ENCODE data around the gene TICRR.
A peak's percentile ranks its signal among the peaks of the same experiment; 100 is the strongest.
"Not testable (repeated sequence)": the region's sequence is repeated elsewhere in the genome, so short reads cannot be mapped to it uniquely, and the experiment has no call there.

Gene TICRR

GRCh38 chr15:89575146-89575655 lies at the start of gene TICRR:
Gene TICRR (plus strand): TSS chr15:89575469. CDS start chr15:89575587, 118 bp downstream.
- DNase-seq, result peak; percentile 93

GRCh38 chr15:89526181-89526580 lies 49.1 kb upstream of the TICRR start:
- no peak for DNase-seq

GRCh38 chr15:89526601-89527441 lies 48.4 kb upstream of the TICRR start:
- DNase-seq, result no peak

DNA sequence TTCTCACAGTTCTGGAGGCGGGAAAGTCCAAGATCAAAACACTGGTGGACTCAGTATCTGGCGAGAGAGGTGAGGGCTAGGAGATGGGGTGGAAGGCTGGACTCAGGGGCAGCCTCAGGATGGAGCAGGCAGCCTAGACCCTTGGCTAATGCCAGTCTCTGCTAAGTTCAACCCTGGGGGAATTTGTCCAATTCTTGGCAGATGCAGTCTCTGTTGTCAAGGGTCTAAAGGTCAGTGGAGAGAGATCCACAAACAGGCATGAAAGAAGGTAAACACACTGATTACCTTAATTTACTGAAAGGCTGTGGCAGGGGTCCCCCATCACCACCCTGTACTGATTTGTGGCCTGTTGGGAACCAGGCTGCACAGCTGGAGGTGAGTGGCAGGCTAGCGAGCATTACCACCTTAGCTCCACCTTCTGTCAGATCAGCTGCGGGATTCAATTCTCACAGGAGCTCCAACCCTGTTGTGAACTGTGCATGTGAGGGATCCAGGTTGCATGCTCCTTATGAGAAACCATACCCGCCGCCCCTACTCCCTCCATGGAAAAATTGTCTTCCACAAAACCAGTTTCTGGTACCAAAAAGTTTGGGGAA lies 46.4 kb upstream of the TICRR start:
- no peak for DNase-seq

- DNase-seq, result no peak
Measured at GRCh38 chr15:89530976-89531375, 44.3 kb upstream of the TICRR start.

DNA sequence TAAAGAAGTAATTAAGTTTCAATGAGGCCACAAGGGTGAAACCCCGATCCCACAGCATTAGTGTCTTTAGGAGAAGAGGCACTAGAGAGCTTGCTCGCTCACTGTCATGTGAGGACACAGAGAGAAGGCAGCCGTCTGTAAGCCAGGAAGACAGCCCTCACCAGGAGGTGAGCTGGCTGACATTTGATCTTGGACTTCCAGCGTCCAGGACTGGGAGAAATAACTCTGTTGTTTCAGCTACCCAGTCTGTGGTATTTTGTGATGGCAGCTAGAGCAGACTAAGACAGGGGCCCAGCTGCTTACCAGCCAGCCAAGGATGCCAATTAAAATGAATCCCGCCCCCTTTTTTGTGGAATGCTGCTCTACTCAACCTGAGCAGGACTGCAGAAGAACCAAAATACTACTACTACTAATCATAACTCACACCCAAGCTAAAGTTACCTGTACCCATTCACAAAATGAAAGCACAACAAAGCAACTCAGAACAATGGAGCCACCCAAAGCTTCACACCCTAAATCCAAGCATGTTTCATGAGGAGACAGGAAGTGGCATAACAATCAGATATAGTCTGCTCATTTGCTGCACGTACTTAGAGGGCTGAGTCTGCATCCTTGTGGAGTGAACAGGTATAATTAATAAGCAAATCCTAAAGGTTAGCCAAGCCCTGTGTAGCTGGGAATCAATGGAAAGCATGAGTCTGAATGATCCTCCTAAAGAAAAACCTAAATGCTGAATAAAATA lies 43.3 kb upstream of the TICRR start:
- DNase-seq, result no peak

DNA sequence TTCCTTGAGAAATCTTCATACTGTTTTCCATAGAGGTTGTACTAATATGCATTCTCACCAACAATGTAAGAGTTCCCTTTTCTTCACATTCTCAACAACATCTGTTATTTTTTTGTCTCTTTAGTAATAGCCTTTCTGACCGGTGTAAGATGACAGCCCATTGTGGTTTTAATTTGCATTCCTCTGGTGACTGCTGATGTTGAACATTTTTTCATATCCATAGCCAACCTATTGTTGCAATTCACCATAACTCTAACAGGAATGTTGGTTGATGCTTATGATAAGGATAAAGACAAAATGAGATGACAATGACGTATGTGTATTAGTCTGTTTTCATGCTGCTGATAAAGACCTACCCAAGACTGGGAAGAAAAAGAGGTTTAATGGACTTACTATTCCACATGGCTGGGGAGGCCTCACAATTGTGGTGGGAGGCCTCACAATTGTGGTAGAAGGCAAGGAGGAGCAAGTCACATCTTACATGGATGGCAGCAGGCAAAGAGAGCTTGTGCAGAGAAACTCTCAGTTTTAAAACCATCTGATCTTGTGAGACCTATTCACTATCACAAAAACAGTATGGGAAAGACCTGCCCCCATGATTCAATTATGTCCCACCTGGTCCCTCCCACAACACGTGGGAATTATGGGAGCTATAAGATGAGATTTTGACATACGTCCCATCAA lies 41.3 kb upstream of the TICRR start:
- DNase-seq, result no peak

DNA sequence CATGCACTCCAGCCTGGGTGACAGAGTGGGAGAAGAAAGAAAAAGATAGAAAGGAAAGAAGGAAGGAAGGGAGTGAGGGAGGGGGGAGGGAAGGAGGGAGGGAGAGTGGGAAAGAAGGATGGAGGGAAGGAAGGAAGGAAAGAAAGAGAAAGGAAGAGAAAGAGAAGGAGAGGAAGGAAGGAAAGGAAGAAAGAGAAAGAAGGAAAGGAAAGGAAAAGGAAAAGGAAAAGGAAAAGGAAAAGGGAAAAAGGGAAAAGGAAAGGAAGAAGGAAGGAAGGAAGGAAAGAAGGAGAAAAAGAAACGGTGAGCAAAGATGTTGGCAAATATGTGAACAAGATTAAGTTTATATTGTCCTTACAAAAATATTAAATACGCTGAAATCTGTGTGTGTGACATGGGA lies 36.2 kb upstream of the TICRR start:
- no peak for DNase-seq

DNA sequence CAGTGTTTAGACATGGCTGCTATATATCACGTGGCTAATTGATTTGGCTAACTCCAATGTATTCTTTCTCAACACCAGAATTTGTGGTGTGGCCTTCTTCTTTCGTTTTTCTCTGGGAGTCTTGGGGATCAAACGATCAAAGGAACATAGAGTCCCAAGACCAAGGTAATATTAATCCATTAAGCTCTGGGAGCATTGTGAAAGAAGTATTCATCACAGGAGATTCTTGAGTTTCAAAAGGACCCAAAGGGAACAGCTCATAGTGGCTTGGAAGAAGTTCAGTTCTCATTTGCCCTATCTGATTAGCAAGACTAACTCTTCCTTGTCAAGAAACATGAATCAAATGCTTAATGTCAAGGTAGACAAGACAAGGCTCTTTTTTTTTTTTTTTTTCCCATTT lies 32.9 kb upstream of the TICRR start:
- DNase-seq, result no peak

GRCh38 chr15:89543389-89543788 lies 31.9 kb upstream of the TICRR start:
- no peak for DNase-seq

DNA sequence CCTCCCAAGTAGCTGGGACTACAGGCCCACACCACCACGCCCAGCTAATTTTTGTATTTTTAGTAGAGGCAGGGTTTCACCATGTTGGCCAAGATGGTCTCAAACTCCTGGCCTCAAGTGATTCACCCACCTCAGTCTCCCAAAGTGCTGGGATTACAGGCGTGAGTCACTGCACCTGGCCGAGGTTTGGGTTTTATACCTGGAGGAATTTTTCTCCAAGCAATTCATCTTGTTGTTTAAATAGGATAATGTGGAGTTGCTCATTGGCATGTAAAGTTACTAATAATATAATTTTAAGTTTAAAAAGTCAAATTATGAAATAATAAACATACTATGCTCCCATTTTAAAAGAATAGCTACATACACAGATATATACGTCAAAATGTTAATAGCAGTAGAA lies 26.1 kb upstream of the TICRR start:
- DNase-seq, result not testable (repeated sequence)

DNA sequence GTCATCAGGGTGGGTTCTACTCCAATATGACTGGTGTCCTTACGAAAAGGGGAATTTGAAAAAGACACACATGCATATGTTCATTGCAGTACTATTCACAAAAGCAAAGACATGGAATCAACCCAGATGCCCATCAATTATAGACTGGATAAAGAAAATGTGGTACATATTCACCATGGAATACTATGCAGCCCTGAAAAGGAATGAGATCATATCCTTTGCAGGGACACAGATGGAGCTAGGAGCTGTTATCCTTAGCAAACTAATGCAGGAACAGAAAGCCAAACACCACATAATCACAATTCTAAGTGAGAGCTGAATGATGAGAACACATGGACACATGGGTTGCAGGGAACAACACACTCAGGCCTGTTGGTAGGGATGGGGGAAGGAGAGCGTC lies 24.8 kb upstream of the TICRR start:
- DNase-seq, result no peak

DNA sequence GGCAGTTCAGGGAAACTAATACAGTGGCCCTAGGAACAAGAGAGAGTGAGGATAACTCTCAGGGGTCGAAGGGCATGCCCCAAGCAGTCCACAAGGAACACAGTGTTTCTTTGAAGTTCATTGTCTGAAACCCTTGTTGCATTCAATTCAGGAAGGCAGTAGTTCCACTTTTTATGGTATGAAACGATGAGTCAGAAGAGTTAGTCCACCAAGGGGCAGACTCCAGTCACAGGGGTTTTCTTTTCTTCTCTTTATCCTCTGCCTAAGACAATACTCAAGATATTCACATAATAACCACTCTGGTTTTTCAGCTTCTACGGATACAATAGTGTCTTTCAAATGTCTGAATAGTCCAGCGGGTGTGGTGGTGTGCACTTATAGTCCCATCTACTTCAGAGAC lies 23.7 kb upstream of the TICRR start:
- DNase-seq, result no peak

DNA sequence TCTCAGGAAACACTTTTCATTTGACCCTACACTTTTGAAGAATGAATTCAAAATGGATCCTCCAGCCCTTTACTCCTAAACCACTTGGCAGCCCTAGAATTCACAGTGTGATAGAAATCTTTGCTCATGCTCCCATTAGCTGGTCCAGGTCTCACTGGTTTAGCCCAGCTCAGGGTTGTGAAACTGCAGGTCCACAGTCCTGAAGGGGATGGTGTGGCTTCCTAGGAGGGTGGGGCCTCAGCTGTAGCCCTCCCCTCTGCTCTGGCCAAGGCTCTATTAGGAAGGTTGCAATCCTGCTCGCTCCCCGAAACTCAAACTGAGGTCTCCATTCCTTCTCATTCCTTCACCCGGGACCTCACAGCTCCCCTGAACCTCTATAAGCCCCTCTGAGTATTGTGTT lies 21.6 kb upstream of the TICRR start:
- DNase-seq, result no peak

DNA sequence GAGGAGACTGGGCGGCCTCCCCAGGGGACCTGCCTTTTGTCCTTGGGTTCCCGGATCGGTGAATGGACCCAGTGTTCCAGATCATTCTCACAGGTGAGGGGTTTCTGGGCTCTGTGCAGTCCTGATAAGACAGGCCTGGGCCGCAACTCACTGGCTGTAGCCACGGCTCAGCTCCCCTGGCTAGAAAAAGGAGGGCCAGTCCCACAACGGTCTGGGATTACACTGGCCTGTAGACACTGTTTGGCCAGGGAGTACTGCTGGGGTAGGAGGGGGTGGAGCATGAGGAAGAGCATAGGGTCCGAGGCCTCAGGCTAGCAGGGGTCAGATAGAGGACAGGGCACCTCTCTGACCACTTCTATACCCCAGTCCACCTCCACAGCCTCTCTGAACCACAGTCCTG lies 21.0 kb upstream of the TICRR start:
- no peak for DNase-seq

DNA sequence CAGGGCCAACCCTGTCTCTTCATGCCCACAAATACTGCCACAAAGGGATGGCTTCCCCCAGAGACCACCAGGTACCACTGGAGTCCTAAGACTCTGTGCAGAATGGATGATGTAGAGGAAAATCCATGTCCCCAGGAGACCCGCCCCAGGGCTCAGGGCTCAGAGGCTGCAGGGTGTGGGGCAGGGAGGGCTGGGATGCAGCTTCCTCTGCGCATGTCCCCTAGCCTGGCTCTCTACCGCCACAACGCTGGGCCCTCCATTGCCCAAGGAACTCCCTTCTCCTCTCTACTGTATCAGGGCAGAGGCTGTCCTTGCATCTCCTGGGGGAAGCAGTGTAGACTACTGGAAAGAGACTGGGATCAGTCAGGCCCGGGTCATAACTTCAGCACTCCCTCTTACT lies 19.5 kb upstream of the TICRR start:
- DNase-seq, result no peak

GRCh38 chr15:89556413-89557262 lies 18.6 kb upstream of the TICRR start:
- DNase-seq, result no peak

- DNase-seq, result no peak
Measured at GRCh38 chr15:89559769-89560264, 15.5 kb upstream of the TICRR start.

DNA sequence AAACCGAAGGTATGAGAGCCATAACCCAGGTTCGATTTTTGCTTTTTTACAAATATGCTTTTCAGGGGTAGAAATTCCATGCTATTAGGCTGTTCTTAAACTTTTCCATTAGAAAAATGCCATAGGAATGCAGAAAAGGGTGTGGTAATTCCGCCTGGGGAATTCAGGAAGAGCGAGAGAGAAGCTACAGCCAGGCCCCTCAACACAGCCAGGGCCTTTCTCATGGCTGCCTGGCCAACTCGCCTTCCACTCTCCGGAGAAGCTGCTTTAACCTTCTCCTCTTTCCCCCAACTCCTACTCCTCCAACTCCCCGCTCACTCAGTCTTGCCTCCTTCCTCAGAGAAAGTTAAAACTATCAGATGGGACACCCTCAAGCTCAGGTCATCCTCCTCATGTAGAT lies 9.1 kb upstream of the TICRR start:
- DNase-seq, result no peak

- DNase-seq, result no peak
Measured at GRCh38 chr15:89566621-89567294, 8.5 kb upstream of the TICRR start.

DNA sequence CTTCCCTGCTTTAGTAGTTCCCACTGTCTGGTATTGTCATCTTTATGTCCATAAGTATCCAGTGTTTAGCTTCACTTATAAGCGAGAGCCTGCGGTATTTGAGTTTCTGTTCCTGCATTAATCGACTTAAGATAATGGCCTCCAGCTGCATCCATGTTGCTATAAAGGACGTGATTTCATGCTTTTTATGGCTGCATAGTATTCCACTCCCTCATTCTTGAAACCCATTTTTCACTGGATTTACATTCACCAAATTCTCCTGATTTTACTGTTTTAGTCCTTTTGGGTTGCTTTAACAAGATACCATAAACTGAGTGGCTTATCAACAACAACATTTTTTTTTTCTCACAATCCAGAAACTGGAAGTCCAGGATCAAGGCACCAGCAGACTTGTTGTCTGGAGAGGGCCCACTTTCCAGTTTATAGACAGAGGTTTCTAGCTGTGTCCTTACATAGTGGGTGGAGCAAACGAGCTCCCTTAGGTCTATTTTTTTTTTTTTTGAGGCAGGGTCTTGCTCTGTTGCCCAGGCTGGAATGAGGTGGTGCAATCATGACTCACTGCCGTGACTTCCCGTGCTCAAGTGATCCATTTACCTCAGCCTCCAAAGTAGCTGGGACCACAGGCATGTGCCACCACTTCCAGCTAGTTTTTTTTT lies 6.1 kb upstream of the TICRR start:
- no peak for DNase-seq
